GM23338 (cell line): ENCODE data around the gene CNN2.

Source experiments
- TF ChIP-seq, protein P1 (sequence below): IDR thresholded peaks from one replicate; pipeline ENCODE4 v1.6.1; 2018; ENCODE audit warnings: antibody characterized with exemption; ENCODE audit not compliant: unreplicated experiment
- TF ChIP-seq, protein P2 (sequence below), 2 experiments: fragments of 200-600 bp in 1 of 2; sonication (generic) in 1 of 2; conservative IDR thresholded peaks; 2 replicates each; pipeline versions ENCODE4 v1.5.1 to v1.6.1; 2016 to 2017; ENCODE audit warnings: antibody characterized with exemption in 2 of 2, low read depth in 2 of 2, mild to moderate bottlenecking in 2 of 2, moderate library complexity in 1 of 2

GRCh38 chr19:1025960-1026782 is at the start of gene CNN2:
- TF ChIP-seq, protein P1, sequence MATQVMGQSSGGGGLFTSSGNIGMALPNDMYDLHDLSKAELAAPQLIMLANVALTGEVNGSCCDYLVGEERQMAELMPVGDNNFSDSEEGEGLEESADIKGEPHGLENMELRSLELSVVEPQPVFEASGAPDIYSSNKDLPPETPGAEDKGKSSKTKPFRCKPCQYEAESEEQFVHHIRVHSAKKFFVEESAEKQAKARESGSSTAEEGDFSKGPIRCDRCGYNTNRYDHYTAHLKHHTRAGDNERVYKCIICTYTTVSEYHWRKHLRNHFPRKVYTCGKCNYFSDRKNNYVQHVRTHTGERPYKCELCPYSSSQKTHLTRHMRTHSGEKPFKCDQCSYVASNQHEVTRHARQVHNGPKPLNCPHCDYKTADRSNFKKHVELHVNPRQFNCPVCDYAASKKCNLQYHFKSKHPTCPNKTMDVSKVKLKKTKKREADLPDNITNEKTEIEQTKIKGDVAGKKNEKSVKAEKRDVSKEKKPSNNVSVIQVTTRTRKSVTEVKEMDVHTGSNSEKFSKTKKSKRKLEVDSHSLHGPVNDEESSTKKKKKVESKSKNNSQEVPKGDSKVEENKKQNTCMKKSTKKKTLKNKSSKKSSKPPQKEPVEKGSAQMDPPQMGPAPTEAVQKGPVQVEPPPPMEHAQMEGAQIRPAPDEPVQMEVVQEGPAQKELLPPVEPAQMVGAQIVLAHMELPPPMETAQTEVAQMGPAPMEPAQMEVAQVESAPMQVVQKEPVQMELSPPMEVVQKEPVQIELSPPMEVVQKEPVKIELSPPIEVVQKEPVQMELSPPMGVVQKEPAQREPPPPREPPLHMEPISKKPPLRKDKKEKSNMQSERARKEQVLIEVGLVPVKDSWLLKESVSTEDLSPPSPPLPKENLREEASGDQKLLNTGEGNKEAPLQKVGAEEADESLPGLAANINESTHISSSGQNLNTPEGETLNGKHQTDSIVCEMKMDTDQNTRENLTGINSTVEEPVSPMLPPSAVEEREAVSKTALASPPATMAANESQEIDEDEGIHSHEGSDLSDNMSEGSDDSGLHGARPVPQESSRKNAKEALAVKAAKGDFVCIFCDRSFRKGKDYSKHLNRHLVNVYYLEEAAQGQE, result no peak
- TF ChIP-seq, protein P2, sequence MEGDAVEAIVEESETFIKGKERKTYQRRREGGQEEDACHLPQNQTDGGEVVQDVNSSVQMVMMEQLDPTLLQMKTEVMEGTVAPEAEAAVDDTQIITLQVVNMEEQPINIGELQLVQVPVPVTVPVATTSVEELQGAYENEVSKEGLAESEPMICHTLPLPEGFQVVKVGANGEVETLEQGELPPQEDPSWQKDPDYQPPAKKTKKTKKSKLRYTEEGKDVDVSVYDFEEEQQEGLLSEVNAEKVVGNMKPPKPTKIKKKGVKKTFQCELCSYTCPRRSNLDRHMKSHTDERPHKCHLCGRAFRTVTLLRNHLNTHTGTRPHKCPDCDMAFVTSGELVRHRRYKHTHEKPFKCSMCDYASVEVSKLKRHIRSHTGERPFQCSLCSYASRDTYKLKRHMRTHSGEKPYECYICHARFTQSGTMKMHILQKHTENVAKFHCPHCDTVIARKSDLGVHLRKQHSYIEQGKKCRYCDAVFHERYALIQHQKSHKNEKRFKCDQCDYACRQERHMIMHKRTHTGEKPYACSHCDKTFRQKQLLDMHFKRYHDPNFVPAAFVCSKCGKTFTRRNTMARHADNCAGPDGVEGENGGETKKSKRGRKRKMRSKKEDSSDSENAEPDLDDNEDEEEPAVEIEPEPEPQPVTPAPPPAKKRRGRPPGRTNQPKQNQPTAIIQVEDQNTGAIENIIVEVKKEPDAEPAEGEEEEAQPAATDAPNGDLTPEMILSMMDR (conservative IDR thresholded peaks at IDR 0.05; ENCODE audit: low read depth in 2 of 2), result no peak
